Activated gamma-delta T cell treated with anti-CD3 and anti-CD28 coated beads, Interleukin-2, amount 50 U/mL, for 16 hours (primary cell): ENCODE data around the gene RASSF3.
"Not testable (repeated sequence)": the region's sequence is repeated elsewhere in the genome, so short reads cannot be mapped to it uniquely, and the experiment has no call there.

Experiments
- DNase-seq: peaks from one replicate; pipeline ENCODE4 v3.0.0-alpha.2; 2020; ENCODE audit warnings: low read depth

RASSF3 gene, protein sequence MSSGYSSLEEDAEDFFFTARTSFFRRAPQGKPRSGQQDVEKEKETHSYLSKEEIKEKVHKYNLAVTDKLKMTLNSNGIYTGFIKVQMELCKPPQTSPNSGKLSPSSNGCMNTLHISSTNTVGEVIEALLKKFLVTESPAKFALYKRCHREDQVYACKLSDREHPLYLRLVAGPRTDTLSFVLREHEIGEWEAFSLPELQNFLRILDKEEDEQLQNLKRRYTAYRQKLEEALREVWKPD

DNA sequence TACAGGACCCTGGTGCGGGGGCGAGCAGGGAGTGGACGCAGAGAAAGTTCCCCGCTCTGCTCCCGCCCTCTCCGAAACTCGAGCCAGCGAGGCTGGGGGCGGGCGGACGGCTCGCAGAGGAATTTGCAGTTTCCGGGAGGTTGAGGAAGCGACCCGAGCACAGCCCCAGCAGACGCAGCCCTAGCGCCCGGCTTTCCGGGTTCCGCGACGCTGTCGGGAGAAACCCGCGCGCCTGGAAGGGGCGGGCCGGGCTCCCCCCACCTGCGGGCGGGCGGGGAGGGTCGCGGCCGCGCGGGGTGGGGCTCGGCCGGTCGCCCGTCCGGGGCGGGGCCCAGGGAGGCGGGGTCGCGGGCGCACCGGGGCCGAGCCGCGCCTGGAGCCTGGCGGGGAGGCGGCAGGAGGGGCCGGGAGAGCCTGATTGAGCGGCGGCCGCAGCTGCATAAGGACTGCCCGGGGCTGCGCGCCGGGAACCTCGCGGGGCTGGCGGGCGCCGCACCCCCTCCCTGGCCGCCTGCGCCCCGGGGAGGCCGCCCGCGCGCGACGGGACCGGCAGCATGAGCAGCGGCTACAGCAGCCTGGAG, at the start of gene RASSF3:
Gene RASSF3 (plus strand): TSS at position 417 of the 581 bp plus-strand sequence. CDS start 138 bp downstream, at position 555.
- peak; percentile 51 for DNase-seq

DNA sequence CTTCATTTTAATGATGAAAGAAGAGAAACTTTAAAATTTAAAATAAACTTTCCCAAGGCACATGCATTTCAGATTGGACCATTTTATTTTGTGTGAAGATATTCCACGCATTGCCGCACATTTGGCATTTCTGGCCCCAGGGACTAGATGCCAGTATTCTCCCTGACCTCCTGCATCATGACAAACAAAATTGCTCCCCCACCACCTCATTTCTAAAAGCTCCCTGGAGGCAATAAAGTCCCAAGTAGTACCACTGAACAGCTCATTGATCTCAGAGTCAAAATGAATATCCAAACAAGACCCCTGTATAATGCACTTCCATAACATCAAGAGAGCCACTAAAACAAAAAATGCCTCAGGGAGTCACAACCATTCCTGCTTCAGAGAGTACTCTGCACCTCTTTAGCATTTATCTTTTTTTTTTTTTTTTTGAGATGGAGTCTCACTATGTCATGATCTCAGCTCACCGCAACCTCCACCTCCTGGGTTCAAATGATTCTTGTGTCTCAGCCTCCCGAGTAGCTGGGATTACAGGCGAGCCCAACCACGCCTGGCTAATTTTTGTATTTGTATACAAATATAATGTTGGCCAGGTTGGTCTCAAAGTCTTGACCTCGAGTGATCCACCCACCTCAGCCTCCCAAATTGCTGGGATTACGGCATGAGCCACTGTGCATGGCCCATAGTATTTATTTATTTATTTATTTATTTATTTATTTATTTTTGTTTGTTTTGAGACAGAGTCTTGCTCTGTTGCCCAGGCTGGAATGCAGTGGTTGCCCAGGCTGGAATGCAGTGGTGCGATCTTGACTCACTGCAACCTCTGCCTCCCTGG, 48.8 kb upstream of the RASSF3 start:
- no peak for DNase-seq

GRCh38 chr12:64566122-64566521, 44.2 kb upstream of the RASSF3 start:
- no peak for DNase-seq

DNA sequence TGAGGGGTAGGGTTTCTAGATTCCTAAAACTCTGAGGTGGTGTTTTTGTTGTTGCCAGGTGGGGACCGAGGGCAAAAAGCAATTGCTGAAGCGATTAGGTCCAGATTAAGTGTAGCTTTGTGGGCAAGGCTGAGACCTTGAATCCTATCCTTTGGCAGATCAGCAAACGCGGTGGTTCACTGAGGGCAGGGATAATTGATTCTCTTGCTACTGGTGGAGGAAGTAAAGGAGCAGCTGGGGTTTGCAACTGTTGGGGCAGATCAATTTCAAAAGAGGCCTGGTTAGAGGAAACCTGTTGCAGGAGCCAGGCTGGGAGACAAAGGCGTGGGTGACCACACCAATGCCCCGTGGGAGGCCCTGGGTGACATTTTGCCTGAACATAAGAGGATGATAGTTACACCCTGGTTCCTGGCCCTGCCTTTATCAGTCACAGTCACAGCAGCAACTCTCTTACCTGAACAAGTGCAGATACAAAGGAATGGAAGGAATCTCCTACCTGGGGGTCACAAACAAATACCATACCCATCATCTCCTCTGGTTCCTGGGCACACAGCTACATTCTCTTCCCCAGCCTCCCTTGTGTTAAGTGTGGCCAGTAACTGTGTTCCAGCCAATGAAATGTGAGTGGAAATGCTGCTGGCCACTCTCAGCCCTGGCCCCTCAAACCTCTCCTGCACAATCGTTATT, 43.3 kb upstream of the RASSF3 start:
- no peak for DNase-seq

DNA sequence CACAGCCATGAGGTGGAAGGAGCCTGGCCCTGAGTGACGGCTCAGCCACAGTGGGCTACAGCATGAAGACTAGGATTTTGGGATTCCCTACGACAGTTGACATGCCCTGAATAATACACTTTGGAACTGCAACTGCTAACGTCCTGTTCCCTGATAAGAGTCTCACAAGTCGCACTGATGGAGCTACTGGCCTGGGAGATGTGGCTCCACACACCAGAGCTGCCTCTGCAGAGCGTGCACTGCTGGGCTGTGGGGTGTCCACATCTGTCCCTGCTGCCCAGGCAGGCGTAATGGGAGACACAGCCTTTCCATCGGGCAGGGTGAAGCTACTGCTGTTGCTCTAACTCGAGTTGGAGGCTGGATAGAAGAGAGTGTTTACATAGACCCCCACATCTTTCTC, 42.7 kb upstream of the RASSF3 start:
- DNase-seq, result no peak

GRCh38 chr12:64568298-64568697, 42.0 kb upstream of the RASSF3 start:
- no peak for DNase-seq

DNA sequence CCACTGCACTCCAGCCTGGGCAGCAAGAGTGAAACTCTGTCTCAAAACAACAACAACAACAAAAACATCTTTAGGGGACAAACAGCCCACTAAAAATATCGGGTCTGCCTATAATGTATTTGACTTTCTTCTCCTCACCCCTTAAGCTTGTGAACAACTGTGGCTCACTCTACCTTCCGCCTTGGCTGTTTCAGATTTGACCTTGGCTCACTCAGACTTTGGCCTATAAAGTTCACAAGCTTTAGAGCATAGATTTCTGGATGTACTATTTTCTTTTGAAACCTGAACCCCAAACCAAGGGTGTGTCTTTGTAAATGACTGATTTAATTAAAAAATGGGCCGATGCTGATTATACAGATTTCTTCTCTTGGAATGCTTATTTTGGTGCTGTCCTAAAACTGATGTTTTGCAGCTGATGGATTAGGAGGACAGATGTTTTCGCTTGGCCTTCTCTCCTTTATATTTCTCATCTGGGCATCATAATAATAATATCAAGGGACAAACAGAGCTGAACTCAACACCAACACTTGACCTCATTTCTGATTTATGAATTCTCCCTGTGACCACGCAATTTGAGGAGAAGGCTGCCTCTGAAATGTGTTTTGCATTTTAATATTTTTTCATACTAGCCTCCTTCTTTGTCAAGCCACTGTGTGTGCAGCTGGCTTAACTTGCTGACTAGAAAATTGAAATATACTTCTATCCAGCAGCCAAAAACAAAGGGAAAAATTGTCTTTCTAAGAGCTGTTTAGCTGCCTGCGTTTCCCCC, 40.2 kb upstream of the RASSF3 start:
- DNase-seq, result no peak

GRCh38 chr12:64571411-64571810, 38.9 kb upstream of the RASSF3 start:
- DNase-seq, result no peak

DNA sequence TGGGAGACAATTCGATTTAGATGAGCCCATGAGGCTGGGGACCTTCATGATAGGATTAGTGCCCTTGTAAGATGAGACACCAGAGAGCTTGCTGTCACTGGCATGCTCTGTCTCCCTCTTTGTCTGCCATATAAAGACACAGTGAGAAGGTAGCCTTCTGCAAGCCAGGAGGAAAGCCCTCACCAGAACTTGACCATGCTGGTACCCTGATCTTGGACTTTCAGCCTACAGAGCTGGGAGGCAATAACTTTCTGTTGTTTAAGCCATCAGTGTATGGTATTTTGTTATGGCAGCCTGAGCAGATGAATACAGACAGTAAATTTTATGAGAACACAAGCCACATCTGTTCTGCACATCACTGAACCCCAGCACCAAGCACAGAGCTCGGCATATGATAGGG, 38.1 kb upstream of the RASSF3 start:
- DNase-seq, result no peak

- DNase-seq, result no peak
Measured at GRCh38 chr12:64574837-64575236, 35.5 kb upstream of the RASSF3 start.

DNA sequence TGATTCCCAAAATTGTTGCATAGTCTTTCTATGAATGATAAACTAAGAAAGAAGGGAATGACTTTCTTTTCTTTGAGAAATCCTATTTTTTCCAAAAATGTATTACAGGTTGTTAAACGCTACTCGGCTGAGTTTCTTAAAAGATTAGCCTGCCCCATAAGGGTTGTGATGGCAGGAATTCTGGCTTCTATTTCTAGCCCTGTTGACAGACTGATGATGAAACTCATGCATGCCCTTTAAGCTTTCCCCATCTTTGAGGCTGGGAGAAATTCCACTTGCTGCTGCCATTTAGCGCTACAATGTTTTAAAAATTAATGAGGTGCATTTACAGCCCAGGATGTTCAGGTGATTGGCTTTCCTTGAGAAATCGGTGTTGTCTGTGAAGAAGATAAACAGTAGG, 33.2 kb upstream of the RASSF3 start:
- no peak for DNase-seq

DNA sequence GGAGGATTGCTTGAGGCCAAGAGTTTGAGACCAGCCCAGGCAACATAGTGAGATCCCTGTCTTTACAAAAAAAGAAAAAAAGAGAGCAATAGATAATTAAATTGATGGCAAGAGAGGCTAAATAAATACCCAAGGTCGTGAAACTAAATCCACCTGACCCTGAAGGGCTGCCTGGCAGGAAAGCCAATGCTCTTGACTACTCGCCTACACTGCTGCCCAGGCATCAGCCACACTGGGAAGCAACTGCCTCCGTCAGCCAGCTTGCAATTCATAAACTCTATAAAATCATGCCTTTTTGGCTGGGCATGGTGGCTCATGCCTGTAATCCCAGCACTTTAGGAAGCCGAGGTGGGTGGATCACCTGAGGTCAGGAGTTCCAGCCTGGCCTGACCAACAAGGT, 31.7 kb upstream of the RASSF3 start:
- DNase-seq, result no peak

DNA sequence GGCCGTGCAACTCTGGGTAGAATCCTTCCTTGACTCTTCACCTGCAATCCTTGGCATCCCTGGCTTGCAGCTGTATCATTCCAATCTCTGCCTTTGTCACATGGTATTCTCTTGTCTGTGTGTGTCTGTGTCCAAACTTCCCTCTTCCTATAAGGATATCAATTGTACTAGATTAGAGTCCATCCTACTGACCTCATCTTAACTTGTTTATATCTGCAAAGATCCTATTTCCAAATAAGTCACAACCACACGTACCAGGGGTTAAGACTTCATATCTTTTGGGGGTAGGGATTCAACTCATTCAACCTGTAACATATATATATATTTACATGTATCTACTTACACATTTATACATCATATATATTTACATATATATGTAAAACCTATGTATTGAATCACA, 29.6 kb upstream of the RASSF3 start:
- DNase-seq, result no peak

GRCh38 chr12:64582114-64582513, 28.2 kb upstream of the RASSF3 start:
- DNase-seq, result no peak

GRCh38 chr12:64582862-64583261, 27.4 kb upstream of the RASSF3 start:
- no peak for DNase-seq

DNA sequence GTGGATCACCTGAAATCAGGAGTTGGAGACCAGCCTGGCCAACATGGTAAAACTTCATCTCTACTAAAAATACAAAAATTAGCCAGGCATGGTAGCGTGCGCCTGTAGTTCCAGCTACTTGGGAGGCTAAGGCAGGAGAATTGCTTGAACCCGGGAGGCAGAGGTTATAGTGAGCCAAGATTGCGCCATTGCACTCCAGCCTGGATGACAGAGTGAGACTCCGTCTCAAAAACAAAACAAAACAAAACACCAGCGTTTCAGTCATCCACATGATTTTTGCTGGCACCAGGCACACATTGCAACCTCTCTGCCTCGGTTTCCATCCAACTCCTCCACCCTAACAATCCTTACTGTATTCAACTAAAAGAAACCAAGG, 26.9 kb upstream of the RASSF3 start:
- not testable (repeated sequence) for DNase-seq

- no peak for DNase-seq
Measured at GRCh38 chr12:64583771-64584421, 26.4 kb upstream of the RASSF3 start.

DNA sequence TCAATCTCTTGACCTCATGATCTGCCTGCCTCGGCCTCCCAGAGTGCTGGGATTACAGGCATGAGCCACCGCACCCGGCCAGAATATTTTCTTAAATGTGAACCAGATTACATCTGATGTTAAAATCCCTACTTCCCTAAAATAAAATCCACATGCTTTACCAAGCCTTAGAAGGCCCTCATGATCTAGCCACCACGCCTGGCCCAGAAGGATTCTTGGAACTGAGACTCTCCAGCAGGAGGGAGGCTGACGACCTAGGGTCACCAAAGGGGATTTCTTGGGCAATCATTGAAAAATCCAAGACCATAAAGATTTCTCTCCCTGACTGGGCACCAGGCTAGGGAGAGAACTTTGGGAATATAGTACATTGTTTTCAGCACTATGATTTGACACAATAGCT, 25.2 kb upstream of the RASSF3 start:
- no peak for DNase-seq

DNA sequence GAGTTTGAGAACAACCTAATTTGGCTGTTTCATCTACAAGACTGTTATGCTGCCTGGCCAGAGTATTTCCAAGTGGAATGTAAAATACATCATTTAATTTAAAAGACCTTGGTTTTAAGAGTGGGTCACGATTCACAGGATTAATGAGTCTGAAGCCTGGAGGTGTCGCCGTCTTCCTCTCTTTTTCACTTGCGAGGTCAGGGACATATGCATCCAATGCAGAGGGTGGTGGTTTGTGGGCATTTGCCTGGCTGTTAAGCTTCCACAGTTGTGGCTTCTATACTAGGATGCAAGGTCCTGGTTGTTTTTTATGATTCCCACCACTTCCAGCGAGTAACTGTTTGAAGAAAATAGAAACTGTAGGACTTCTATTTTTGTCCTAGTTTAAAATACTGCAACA, 22.8 kb upstream of the RASSF3 start:
- DNase-seq, result no peak

DNA sequence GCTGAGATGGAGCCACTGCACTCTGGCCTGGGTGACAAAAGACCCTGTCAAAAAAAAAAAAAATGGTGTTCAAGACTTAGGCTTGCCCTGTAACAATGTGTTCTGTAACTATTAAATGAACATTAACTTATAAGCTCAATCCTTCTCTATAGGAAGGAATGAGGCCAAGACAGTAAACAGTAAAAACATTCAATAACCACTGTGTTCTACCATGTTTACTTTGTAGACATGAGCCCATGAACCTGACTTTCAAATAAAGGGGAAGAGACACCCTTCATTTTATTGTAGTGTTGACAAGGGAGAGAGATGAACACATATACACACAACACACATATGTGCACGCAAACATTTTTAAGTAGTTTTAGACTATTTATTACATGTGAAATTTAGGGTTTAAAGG, 20.1 kb upstream of the RASSF3 start:
- DNase-seq, result no peak
